Spleen (tissue), 11 donors: ENCODE measurements around the gene SPIRE1. TPM values are rescaled to one million over a fixed set of nuclear protein-coding genes. Genes with fewer than 3 reads are reported as not detected.

Experiments used
- DNase-seq: peaks from one replicate; pipeline ENCODE4 v3.0.0-alpha.2; 2020
- H3K27ac ChIP-seq, 8 donors: fragments of 200-600 bp; sonication (generic) in 7 of 8; 1 replicate in 4 of 8; 2 replicates in 4 of 8; pipeline versions ENCODE4 v1.5.0 to v1.8.0; 2016 to 2021; ENCODE audit warnings: inconsistent platforms in 4 of 8, mild to moderate bottlenecking in 4 of 8, moderate library complexity in 1 of 8
- H3K27me3 ChIP-seq, 7 donors: fragments of 200-600 bp; sonication (generic) in 6 of 7; replicated peaks in 1 of 7; 1 replicate in 4 of 7; 2 replicates in 3 of 7; pipeline versions ENCODE4 v1.5.0 to v1.8.0; 2016 to 2021; ENCODE audit warnings: inconsistent platforms in 3 of 7, mild to moderate bottlenecking in 1 of 7
- H3K36me3 ChIP-seq, 6 donors: fragments of 200-600 bp; sonication (generic) in 5 of 6; 1 replicate in 4 of 6; 2 replicates in 2 of 6; pipeline versions ENCODE4 v1.5.0 to v1.8.0; 2016 to 2021; ENCODE audit warnings: inconsistent platforms in 2 of 6
- H3K4me1 ChIP-seq, 6 donors: fragments of 200-600 bp; sonication (generic) in 5 of 6; 1 replicate in 3 of 6; 2 replicates in 3 of 6; pipeline versions ENCODE4 v1.5.0 to v1.8.0; 2016 to 2021; ENCODE audit warnings: inconsistent platforms in 3 of 6
- H3K4me3 ChIP-seq, 8 donors: fragments of 200-600 bp; sonication (generic) in 7 of 8; 1 replicate in 4 of 8; 2 replicates in 4 of 8; pipeline versions ENCODE4 v1.5.0 to v1.8.0; 2016 to 2021; ENCODE audit warnings: inconsistent platforms in 4 of 8, mild to moderate bottlenecking in 4 of 8, moderate library complexity in 2 of 8
- H3K9me3 ChIP-seq, 8 donors: fragments of 200-600 bp; sonication (generic) in 7 of 8; 1 replicate in 4 of 8; 2 replicates in 4 of 8; pipeline versions ENCODE4 v1.5.0 to v1.8.0; 2016 to 2021; ENCODE audit warnings: inconsistent platforms in 4 of 8
- CTCF ChIP-seq, 11 experiments: fragments of 200-600 bp in 7 of 11; fragments of 450-650 bp in 4 of 11; sonication (generic) in 4 of 11; IDR thresholded peaks in 8 of 11; conservative IDR thresholded peaks in 3 of 11; 1 replicate in 7 of 11; 2 replicates in 4 of 11; pipeline versions ENCODE4 v1.4.0 to v1.8.0; 2016 to 2021; ENCODE audit warnings: antibody characterized with exemption in 11 of 11, inconsistent platforms in 4 of 11, mild to moderate bottlenecking in 1 of 11
- POLR2A ChIP-seq, 3 donors: fragments of 450-650 bp; IDR thresholded peaks; one replicate each; pipeline ENCODE4 v1.5.1; 2017; ENCODE audit warnings: antibody characterized with exemption in 3 of 3, mild to moderate bottlenecking in 1 of 3
- POLR2AphosphoS5 ChIP-seq, 3 donors: sonication (generic); formaldehyde crosslinking; IDR thresholded peaks; one replicate each; pipeline ENCODE4 v1.5.1; 2017; ENCODE audit warnings: antibody characterized with exemption in 3 of 3
- WGBS, 5 donors: extraction: QIAGEN DNeasy Blood & Tissue Kit in 3 of 5; methylation state at CpG; one replicate each; pipeline versions ENCODE4 v1.1.5 to v1.1.7; 2013 to 2018; 5-methylcytosine and 5-hydroxymethylcytosine counted together
- intact Hi-C: fragments of 100-400 bp; cut with DNase I; formaldehyde crosslinking; loops from one replicate; pipeline ENCODE4 v1.15.0; 2023; ENCODE audit warnings: low total_unique reads
- polyA plus RNA-seq, 3 donors: library from polyadenylated mRNA; stranded (reverse); fragments of 200-250 nt; gene quantifications; one replicate each; pipeline ENCODE4 v1.2.1, GENCODE V29; 2013
- total RNA-seq, 7 donors: library from RNA; depleted of rRNA in 3 of 7; stranded (reverse); fragments of >200 nt in 3 of 7; fragmentation: NEBNext Ultra II Directional in 4 of 7; extraction: Animal tissue kit (Norgen Biotek cat#: 25700) in 4 of 7; gene quantifications; one replicate each; pipeline versions ENCODE4 v1.1.0 to v1.2.1, GENCODE V29; 2016 to 2021
- donor health status: healthy with polysubstance abuse.
- donor health status: DM: no; HTN: no; CAD: no; lungs with moderate emphysema.
- donor health status: DM: no; HTN: no; CAD: no.
- donor health status: Bipolar disorder and iron deficiency.
- donor health status: healthy.
- donor health status: DM: no; HTN: no; CAD: no.
- donor health status: DM: yes; HTN: yes; CAD: no.

The SPIRE1 gene
- total and polyA plus RNA-seq, 10 donors, result 1.4 to 19.4 (median 11.1) TPM

- DNase-seq, result no peak
- Histone ChIP-seq H3K27ac (peak overlapping the region in 3 of 8 donors; percentile 4 to 41 (median 11)), H3K4me3 (no peak overlapping the region), H3K4me1 (peaks cover 0 to 44% (median 10%) of the 10 kb centered on the region in 6 donors), H3K9me3 (no peaks in the 10 kb centered on the region), H3K27me3 (no peaks in the 10 kb centered on the region), H3K36me3 (no peaks in the 10 kb centered on the region)
- TF ChIP-seq POLR2A (IDR thresholded peaks at IDR 0.05) (no peak), POLR2AphosphoS5 (IDR thresholded peaks at IDR 0.05) (no peak), CTCF (IDR thresholded peaks at IDR 0.05 in 8 of 11, conservative IDR thresholded peaks at IDR 0.05 in 3 of 11) (no peak)
- WGBS, 5 donors, result 71 to 86% (median 82%) methylated on average over 5 of the region's 5 CpGs
- intact Hi-C loops, result no loop called here
These were observed 60.1 kb downstream of the SPIRE1 start for GRCh38 chr18:12597760-12598159.

- TF ChIP-seq POLR2AphosphoS5 (IDR thresholded peaks at IDR 0.05) (no peak), CTCF (IDR thresholded peaks at IDR 0.05 in 8 of 11, conservative IDR thresholded peaks at IDR 0.05 in 3 of 11) (no peak), POLR2A (IDR thresholded peaks at IDR 0.05) (no peak)
- intact Hi-C loops, result no loop called here
- Histone ChIP-seq H3K4me3 (no peak overlapping the region), H3K4me1 (peaks cover 0 to 29% (median 4%) of the 10 kb centered on the region in 6 donors), H3K9me3 (no peaks in the 10 kb centered on the region), H3K27me3 (no peaks in the 10 kb centered on the region), H3K36me3 (no peaks in the 10 kb centered on the region), H3K27ac (peak overlapping the region in 3 of 8 donors; percentile 16 to 23 (median 19))
- DNase-seq, result no peak
These were observed 62.2 kb downstream of the SPIRE1 start for GRCh38 chr18:12595571-12596255.

- H3K9me3 ChIP-seq, result no peaks in the 10 kb centered on the region
- peaks cover 0 to 29% (median 4%) of the 10 kb centered on the region in 6 donors for H3K4me1 ChIP-seq
- no peak overlapping the region for H3K4me3 ChIP-seq
- no peaks in the 10 kb centered on the region for H3K36me3 ChIP-seq
- no peak for TF ChIP-seq POLR2A (IDR thresholded peaks at IDR 0.05)
- TF ChIP-seq POLR2AphosphoS5 (IDR thresholded peaks at IDR 0.05), result no peak
- no peak for TF ChIP-seq CTCF (IDR thresholded peaks at IDR 0.05 in 8 of 11, conservative IDR thresholded peaks at IDR 0.05 in 3 of 11)
- H3K27ac ChIP-seq, result no peak overlapping the region
- no peaks in the 10 kb centered on the region for H3K27me3 ChIP-seq
- WGBS, 5 donors, result 86 to 92% (median 88%) methylated on average over 8 of the region's 8 CpGs
- no peak for DNase-seq
- intact Hi-C loops, result no loop called here
These were observed 64.0 kb downstream of the SPIRE1 start for GRCh38 chr18:12593866-12594265.

GRCh38 chr18:12592597-12593127 lies 65.2 kb downstream of the SPIRE1 start:
- intact Hi-C loops, result no loop called here
- DNase-seq, result no peak
- Histone ChIP-seq H3K9me3 (no peaks in the 10 kb centered on the region), H3K4me1 (peaks cover 0 to 21% (median 4%) of the 10 kb centered on the region in 6 donors), H3K27ac (no peak overlapping the region), H3K27me3 (no peaks in the 10 kb centered on the region), H3K4me3 (no peak overlapping the region), H3K36me3 (no peaks in the 10 kb centered on the region)
- TF ChIP-seq POLR2A (IDR thresholded peaks at IDR 0.05) (no peak), CTCF (IDR thresholded peaks at IDR 0.05 in 8 of 11, conservative IDR thresholded peaks at IDR 0.05 in 3 of 11) (no peak), POLR2AphosphoS5 (IDR thresholded peaks at IDR 0.05) (no peak)
- WGBS, 5 donors, result 82 to 94% (median 91%) methylated on average over 5 of the region's 5 CpGs
